GM18873 (cell line): ENCODE results near the gene CLDN9.
A peak's percentile ranks its signal among the peaks of the same experiment; 100 is the strongest.

Experiments
- ATAC-seq: cut with Tn5 transposase; IDR thresholded peaks from one replicate; pipeline ENCODE4 v1.9.1; 2021; ENCODE audit warnings: mild to moderate bottlenecking, moderate library complexity, moderate number of reproducible peaks; ENCODE audit not compliant: unreplicated experiment, low FRiP score

Gene CLDN9

DNA sequence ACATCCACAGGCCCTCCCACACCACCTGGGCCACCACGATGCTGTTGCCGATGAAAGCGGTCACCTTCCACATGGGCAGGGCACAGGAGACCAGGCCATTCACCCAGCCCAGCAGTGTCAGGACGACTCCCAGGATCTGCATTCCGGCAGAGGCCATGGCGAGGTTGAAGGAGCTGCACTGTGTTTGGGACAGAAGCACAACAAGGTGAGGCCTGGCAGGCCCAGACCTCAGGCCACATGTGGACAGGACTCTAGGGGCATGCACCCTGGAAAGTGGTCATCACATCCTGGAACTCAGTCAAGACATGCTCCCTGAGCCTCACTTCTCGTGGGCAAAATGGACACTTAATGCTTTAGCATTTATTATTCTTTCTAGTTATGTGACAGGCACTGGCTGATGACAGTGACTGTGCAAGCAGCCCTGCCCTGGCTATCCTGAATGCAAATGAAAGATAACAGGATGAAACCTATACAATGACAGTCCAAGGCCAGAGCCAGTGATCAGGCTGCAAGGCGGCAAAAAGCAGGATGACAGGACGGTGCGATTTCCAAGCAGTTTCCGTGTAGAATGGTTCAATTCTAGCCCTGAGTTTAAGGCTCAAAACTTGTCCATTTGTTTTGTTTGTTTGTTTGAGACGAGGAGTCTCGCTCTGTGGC, 3.3 kb downstream of the CLDN9 start:
- no peak for ATAC-seq

DNA sequence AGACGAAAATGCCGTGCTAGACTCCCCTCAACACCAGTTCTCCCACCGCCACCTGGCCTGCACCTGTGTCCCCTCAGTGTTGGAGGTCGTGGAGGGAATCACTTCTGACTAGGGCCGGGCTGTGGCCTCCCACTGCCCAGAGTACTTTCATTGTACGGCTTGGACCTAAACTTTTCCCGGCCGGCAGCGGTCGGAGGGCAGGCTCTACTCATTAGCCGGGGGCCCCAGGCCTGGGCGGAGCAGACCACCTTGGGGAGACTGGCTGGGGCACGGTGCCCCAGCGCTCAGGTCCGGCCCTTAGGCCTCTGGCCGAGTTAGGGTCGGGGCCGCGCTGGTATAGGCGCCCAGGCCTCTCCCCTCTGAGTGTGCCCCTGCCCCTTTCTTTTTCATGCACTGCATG, 4.6 kb downstream of the CLDN9 start:
- ATAC-seq, result no peak

DNA sequence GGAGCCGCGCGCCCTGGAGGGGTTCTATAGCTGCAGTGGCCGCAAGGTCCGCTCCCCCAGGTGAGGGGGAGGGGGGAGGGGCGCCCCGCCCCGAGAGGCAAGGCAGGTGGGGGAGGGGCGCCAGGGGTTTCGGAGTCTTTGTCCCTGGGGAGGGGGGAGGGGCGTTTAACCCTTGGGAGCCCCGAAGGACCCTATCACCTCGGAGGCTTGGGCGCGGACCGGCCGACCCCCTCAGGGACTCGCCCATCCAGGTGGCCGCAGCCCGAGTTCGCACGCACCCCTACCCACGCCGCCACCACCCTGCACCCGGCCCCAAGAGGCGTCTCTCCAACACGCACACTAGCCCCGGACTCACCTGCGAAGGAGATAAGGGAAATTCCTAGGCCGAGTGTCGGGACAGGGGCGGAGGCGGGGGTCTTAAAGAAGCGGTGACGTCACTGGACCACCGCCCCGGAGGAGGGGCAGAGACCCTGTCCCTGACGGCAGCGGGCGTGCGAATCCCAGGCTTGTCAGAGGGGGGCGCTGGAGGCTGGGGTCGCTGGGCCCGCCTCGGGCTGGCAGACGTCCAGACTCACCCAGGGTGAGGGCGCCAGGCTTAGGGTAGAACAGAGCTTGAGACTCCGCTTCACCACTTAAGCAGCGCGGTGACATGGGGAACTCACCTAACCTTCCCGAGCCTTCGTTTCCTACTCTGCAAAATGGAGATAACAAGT, 5.2 kb downstream of the CLDN9 start, which contains the start of gene CLDN6:
Gene CLDN6 (minus strand): TSS at position 390 of the 713 bp plus-strand sequence. CDS start 2,162 bp downstream, outside the sequence.
- no peak for ATAC-seq

DNA sequence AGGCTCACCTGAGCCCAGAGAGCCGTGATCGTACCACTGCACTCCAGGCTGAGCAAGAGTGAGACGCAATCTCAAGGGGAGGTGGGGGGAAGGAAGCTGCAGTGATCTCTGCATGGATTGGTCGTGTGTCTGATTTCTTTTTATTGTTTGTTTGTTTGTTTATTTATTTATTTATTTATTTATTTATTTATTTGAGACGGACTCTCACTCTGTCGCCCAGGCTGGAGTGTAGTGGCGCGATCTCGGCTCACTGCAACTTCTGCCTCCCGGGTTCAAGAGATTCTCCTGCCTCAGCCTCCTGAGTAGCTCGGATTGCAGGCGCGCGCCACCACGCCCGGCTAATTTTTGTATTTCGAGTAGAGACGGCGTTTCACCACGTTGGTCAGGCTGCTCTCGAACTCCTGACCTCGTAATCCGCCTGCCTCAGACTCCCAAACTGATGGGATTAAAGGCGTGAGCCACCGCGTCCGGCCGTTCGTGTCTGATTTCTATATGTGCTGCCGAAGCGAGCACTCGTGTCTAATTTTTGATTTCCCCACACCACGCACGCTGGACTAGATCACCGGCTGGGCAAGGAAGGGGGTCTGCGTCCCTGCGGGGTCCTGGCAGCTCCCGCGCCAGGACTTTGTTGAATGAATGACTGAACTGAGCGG, 7.0 kb downstream of the CLDN9 start:
- ATAC-seq, result no peak

DNA sequence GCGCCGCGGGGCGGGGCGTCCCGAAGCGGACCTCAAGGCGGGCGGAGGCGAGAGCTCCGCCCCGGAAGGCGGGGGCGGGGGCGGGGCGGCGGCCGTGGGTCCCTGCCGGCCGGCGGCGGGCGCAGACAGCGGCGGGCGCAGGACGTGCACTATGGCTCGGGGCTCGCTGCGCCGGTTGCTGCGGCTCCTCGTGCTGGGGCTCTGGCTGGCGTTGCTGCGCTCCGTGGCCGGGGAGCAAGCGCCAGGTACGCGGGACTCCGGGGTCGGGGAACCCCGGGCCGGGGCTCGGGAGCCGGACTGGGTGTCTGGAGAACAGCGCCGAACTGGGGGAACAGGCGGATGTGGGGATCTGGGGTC, 7.5 kb downstream of the CLDN9 start, which contains the start of gene TNFRSF12A:
Gene TNFRSF12A (plus strand): TSS at position 122 of the 357 bp plus-strand sequence. CDS start 30 bp downstream, at position 152.
- ATAC-seq, result no peak

DNA sequence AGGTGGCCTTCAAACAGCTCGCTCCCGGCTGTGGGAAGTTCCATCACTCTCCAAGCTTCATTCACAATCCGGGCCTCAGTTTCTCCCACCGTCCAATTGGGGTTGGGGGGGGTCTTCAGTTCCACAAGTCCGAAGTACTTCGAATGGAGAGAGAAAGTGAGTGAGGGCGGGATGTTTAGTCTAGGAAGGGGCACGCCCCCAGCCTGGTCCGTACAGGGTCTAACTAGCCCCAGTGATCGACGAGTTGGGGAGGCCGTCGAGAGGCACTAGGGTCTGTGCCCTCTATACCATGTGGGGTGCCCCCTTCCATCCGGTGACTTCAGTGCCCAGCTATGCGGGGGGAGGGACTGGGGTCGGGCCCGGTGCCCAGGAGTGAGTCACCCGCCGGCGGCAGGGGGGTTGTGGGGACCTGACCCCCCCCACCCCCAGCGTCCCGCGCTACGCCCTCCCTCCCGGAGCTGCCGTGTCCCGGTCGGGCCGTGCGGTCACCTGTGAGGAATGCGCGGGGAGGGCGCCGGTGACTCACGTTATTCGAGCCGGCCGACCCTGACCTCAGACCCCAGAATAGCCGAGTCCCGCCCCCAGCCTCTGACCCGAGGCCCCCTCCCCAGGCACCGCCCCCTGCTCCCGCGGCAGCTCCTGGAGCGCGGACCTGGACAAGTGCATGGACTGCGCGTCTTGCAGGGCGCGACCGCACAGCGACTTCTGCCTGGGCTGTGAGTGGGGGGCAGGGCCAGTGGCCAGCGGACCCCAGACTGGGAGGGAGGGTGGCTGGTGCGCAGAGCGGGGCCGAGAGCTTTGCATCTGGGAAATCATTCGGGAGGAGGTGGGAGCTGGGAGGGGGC, 8.1 kb downstream of the CLDN9 start:
- ATAC-seq, result no peak

DNA sequence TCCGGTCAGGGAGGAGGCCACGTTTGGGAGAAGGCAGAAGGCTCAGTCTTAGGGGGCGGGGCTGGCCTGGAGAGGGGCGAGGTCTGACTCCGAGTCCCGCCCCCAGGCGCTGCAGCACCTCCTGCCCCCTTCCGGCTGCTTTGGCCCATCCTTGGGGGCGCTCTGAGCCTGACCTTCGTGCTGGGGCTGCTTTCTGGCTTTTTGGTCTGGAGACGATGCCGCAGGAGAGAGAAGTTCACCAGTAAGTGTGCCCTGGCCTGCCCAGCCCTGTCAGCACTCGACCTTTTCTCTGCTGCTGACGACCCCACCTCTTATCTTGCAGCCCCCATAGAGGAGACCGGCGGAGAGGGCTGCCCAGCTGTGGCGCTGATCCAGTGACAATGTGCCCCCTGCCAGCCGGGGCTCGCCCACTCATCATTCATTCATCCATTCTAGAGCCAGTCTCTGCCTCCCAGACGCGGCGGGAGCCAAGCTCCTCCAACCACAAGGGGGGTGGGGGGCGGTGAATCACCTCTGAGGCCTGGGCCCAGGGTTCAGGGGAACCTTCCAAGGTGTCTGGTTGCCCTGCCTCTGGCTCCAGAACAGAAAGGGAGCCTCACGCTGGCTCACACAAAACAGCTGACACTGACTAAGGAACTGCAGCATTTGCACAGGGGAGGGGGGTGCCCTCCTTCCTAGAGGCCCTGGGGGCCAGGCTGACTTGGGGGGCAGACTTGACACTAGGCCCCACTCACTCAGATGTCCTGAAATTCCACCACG, 8.9 kb downstream of the CLDN9 start:
- no peak for ATAC-seq

DNA sequence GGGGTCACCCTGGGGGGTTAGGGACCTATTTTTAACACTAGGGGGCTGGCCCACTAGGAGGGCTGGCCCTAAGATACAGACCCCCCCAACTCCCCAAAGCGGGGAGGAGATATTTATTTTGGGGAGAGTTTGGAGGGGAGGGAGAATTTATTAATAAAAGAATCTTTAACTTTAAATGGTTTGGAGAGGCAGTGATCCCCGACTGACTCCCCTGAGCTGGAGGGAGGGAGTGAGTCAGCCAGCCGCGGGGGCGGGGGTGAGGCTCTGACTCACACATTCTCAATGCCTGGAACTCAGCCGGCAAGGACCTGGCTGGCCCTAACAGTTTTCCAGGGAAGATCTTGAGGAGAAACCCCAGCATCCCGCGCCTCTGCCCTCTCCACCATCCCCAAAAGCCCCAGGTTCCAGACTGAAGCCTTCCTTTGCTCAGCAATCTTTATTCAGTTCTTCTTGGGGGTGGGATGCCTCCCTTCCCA, 9.5 kb downstream of the CLDN9 start:
- no peak for ATAC-seq

DNA sequence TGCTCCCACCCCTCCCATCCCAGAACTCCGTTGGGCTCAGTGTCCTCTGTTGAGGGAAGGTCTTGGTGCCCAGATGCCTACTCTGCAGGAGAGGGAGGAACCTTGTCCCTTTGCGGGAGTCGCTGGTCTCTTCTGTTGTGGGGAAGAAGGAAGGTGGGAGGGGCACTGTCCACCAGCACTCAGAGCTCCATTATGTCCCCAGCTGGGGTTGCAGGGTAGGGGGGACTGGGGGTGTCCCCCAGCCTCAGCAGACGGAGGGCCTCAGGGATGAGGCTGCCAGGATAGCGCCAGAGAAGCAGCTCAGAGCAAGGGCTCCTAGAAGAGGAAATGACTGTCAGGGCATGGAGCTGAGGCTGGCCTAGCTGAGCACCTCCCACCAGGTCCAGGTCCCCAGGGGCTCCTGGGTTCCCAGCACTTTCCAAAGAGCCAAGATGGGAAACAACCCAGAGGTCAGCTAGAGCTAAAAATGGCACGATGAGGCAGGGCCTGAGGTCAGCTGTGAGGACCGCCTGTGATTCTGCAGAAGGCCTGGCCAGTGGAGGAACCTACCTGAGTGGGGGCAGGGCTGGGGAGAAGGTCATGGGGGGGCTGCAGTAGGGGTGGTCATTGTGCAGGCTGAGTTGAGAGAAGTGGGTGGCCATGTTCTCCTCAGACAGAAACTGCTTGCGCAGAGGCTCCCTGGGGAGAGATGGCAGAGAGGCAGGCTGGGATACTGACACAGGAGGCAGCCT, 10.1 kb downstream of the CLDN9 start:
- no peak for ATAC-seq

DNA sequence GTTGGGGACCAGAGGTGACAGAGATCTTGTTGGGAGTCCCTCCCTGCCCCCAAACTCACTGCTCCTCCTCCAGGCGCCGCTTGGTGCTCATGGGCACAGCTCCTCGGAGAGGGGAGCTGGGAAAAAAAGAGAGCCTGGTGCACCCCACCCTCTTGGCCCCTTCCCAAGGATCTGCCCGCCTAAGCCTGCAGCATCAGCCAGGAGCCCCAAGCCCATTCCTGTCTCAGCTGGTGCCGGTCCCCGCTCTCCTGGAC, 10.6 kb downstream of the CLDN9 start:
- ATAC-seq, result no peak

DNA sequence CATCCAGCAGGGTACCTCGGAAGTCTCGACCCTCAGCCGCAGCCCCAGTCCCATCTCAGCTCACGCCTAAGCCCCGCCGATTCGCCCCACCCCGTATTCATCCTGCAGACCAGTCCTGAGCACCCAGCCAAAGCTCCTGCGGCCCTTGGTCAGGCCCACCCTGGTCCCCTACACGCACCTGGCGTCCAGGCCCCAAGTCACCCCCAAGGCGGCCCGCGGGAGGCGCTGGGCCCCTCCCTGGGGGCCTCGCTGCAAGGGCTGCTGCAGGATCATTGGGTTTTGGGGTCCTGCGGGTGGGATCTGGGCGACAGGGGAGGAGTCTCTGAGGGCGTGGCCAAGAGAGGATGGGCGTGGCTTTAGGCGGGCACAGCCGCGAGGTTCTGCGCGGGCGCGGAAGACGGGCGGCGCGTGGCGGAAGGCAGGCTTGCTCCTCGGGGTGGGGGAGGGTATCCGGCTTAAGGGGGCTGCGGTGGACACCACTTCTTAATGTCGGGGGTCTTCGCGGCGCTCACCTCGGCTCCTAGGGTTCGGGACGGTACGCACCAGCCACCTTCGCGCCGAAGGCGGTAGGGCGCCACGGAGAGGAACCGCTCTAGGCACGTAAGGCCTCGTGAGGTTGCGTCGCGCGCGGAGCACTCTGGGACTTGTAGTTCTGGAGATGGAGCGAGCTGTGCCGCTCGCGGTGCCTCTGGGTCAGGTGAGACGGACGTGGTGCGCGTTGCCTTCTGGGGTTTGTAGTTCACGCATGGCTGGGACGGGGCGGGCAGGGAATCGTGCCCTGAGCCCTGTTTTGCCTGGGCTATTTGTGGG, 11.2 kb downstream of the CLDN9 start, which contains the start of the genes HCFC1R1 and THOC6:
Gene HCFC1R1 (minus strand): TSS at position 274 of the 810 bp plus-strand sequence. CDS start 1 bp downstream, at position 273.
Gene THOC6 (plus strand): TSS at position 367 of the 810 bp plus-strand sequence. CDS start 292 bp downstream, at position 659.
- ATAC-seq, result peak; percentile 68

DNA sequence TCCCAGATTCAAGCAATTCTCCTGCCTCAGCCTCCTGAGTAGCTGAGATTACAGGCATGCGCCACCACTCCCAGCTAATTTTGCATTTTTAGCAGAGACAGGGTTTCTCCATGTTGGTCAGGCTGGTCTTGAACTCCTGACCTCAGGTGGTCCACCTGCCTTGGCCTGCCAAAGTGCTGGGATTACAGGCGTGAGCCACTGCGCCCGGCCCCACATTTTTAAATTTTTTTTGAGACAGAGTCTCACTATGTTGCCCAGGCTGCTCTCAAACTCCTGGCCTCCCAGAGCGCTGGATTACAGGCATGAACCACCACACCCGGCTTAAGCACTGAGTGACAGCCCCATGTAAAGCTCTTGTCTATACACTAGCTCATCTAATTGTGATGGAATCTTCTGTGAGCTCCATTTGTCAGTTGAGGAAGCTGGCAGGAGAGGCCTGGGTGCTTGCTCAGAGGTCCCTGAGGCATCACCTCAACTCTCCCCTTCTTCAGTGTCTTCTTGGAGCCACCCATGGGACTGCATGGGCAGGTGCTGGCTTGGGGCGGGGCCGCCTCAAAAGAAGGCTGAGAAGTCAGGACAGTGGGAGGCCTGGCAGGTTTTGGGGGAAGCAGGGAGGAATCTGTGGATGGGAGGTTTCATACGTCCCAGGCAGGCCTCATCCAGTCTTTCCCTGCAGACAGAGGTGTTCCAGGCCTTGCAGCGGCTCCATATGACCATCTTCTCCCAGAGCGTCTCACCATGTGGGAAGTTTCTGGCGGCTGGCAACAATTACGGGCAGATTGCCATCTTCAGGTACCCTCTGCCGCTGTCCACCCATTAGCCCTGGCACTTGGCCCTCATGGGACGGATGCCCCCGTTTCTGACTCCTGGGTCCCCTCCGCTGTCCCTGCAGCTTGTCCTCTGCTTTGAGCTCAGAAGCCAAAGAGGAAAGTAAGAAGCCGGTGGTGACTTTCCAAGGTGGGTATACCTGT, 12.6 kb downstream of the CLDN9 start:
- ATAC-seq, result no peak

DNA sequence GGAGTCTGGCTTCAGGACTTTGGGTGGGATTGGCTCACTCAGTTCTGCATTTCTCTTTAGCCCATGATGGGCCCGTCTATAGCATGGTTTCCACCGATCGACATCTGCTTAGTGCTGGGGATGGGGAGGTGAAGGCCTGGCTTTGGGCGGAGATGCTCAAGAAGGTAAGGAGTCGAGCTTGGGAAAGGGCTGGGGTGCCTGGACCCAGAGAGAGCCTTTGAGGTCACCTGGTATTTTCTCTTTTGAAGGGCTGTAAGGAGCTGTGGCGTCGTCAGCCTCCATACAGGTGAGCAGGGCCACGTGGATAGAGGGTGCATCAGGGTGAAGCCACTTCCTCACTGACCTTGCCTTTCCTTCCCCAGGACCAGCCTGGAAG, 13.3 kb downstream of the CLDN9 start:
- ATAC-seq, result no peak

DNA sequence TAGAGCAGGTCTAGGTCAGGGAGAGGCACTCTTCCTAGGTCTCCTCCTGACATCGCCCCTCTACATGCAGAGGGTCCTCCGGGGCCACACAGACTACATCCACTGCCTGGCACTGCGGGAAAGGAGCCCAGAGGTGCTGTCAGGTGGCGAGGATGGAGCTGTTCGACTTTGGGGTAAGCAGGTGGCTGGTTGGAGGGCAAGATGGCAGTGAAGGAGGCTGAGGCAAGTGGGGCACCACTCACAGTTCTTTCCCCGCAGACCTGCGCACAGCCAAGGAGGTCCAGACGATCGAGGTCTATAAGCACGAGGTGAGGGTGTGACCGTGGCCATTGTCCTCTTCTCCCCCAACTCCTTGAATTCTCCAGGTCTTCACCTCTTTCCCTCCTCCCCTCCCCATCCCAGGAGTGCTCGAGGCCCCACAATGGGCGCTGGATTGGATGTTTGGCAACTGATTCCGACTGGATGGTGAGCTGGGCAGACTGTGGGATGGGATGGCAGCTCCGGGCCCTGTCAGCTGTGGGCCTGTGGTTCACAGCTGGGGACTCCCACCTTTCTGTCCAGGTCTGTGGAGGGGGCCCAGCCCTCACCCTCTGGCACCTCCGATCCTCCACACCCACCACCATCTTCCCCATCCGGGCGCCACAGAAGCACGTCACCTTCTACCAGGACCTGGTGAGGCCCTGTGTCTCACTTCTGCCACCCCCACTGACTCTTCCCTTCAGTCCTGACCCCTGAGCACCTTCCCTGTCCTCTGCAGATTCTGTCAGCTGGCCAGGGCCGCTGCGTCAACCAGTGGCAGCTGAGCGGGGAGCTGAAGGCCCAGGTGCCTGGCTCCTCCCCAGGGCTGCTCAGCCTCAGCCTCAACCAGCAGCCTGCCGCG, 14.1 kb downstream of the CLDN9 start:
- ATAC-seq, result no peak

DNA sequence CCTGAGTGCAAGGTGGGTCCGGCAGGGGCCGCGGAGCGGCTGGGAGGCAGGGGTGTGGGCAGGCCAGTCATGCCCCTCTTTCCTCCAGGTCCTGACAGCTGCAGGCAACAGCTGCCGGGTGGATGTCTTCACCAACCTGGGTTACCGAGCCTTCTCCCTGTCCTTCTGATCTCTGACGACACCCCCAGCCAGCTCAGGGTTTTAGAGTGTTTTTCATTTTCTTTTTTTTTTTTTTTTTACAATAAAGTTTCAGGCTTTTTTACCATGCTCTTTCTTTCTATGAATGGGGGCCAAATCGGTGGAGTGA, 14.7 kb downstream of the CLDN9 start:
- ATAC-seq, result no peak

DNA sequence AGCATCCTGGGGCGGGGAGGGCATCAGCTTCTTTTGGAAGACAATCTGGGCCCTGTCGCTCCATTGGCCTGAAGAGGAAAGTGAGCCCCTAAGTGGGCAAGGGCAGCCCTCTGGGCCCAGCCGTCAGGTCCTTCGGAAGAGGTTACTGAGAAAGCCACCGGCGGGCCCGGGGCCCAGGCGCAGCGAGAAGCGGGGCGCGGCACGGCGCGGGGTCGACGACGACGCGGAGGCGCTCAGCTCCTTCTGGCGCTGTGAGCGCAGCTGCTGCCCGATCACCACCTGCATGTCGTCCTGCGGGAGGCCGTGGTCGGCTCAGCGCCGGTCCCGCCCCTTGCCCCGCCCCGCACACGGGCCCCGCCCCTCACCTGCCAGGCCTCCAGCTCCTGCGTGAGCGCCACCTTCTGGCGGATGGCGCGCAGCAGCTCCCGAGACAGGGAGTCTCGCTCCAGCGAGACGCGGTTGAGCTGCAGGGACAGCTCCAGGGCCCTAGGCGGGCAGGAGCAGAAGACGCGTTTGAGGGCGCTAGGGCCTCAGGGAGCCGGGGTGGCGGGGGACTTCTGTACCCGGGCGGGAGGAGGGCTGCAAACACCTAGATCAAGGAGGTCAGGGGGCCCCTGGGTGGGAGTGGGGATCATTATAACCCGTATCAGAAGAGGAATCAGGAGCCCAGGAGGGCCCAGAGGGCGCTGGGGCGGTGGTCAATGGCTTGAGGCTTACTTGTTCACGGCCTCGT, 15.4 kb downstream of the CLDN9 start:
- ATAC-seq, result no peak
